Neural crest cell (in vitro differentiated cells): ENCODE data around the gene SPATS2L. TPM values are rescaled to one million over a fixed set of nuclear protein-coding genes. Genes with fewer than 3 reads are reported as not detected.

Experiments used
- DNase-seq: peaks from one replicate; pipeline ENCODE4 v3.0.0; 2021; ENCODE audit warnings: low read depth, mixed read lengths, low spot score
- H3K27ac Mint-ChIP-seq: one replicate; pipeline ENCODE4 v1.8.0; 2021; ENCODE audit warnings: mild to moderate bottlenecking, mixed read lengths; ENCODE audit not compliant: unreplicated experiment
- H3K27me3 Mint-ChIP-seq: 2 replicates; pipeline ENCODE4 v1.8.0; 2021; ENCODE audit warnings: low read depth, mild to moderate bottlenecking, mixed read lengths
- H3K36me3 Mint-ChIP-seq: 2 replicates; pipeline ENCODE4 v1.8.0; 2021; ENCODE audit warnings: low read depth, mild to moderate bottlenecking, mixed read lengths
- H3K4me1 Mint-ChIP-seq: 2 replicates; pipeline ENCODE4 v1.8.0; 2021; ENCODE audit warnings: mixed read lengths
- H3K4me3 Mint-ChIP-seq: one replicate; pipeline ENCODE4 v1.8.0; 2021; ENCODE audit warnings: mild to moderate bottlenecking, mixed read lengths
- H3K9me3 Mint-ChIP-seq: 2 replicates; pipeline ENCODE4 v1.8.0; 2021; ENCODE audit warnings: mixed read lengths
- total RNA-seq: library from RNA; stranded (reverse); gene quantifications from 2 replicates; pipeline ENCODE4 v1.2.1, GENCODE V29; 2021
- TF ChIP-seq, protein P1 (sequence below): fragments of 200-600 bp; sonication (generic); conservative IDR thresholded peaks from 2 replicates; pipeline ENCODE4 v1.5.0; 2021; ENCODE audit warnings: antibody characterized with exemption, mild to moderate bottlenecking

SPATS2L gene
- total RNA-seq, 1 donor from 2014 or later = 24.9 TPM

- Mint-ChIP-seq H3K9me3 (no peaks in the 10 kb centered on the region), H3K4me3 (no peak overlapping the region), H3K27ac (no peak overlapping the region), H3K4me1 (peaks cover 3% of the 10 kb centered on the region), H3K27me3 (no peaks in the 10 kb centered on the region), H3K36me3 (peaks cover 8% of the 10 kb centered on the region)
- DNase-seq = no peak
- TF ChIP-seq, protein P1, sequence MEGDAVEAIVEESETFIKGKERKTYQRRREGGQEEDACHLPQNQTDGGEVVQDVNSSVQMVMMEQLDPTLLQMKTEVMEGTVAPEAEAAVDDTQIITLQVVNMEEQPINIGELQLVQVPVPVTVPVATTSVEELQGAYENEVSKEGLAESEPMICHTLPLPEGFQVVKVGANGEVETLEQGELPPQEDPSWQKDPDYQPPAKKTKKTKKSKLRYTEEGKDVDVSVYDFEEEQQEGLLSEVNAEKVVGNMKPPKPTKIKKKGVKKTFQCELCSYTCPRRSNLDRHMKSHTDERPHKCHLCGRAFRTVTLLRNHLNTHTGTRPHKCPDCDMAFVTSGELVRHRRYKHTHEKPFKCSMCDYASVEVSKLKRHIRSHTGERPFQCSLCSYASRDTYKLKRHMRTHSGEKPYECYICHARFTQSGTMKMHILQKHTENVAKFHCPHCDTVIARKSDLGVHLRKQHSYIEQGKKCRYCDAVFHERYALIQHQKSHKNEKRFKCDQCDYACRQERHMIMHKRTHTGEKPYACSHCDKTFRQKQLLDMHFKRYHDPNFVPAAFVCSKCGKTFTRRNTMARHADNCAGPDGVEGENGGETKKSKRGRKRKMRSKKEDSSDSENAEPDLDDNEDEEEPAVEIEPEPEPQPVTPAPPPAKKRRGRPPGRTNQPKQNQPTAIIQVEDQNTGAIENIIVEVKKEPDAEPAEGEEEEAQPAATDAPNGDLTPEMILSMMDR = no peak
These were observed 148.7 kb downstream of the SPATS2L start for GRCh38 chr2:200454927-200455801.

DNA sequence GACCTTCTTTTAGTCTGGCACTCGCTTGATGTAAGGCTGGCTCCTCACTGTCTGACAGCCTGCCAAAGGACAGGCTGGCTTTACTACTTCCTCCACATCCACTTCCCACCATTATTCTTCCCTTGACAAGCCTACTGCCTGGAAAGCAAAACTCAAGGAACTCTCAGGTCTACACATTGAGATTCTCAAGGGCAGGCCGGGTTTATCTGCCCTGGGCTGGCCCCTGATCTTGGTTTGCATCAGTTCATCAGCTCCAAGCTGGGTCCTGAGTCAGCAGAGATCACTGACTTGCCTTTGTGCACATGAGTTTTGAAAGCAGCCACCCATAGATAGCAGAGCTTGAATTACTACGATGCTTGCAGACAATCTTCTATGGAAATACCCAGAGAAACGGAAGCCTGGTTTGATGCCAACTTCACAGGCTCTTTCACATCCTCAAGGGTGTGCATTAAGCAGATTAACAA, 149.5 kb downstream of the SPATS2L start:
- H3K4me1 Mint-ChIP-seq = peaks cover 3% of the 10 kb centered on the region
- H3K36me3 Mint-ChIP-seq = peaks cover 3% of the 10 kb centered on the region
- no peak overlapping the region for H3K4me3 Mint-ChIP-seq
- TF ChIP-seq, protein P1 = no peak
- no peaks in the 10 kb centered on the region for H3K9me3 Mint-ChIP-seq
- no peaks in the 10 kb centered on the region for H3K27me3 Mint-ChIP-seq
- no peak overlapping the region for H3K27ac Mint-ChIP-seq
- DNase-seq = no peak

DNA sequence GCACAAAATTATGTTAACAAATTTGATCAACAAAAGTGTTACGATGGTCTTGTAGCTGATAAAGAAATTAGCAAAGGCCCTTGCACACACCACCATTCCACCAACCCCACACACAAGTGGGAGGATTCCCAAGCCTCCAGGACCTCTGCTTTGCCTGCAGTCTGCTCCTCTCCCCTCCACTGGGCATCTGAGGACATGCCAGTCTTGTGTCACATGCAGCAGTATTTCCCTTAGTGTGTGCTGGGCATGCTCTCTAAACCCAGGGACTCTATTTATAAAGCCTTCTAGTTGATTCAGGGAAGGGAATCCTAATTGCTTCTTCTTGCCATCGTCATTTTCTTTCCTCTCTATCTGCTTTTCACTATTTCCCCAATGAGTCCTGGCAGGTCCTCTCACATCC, 150.1 kb downstream of the SPATS2L start:
- Mint-ChIP-seq H3K9me3 (no peaks in the 10 kb centered on the region), H3K36me3 (peaks cover 3% of the 10 kb centered on the region), H3K4me1 (peaks cover 3% of the 10 kb centered on the region), H3K27me3 (no peaks in the 10 kb centered on the region), H3K27ac (no peak overlapping the region), H3K4me3 (no peak overlapping the region)
- TF ChIP-seq, protein P1 = no peak
- DNase-seq = no peak

DNA sequence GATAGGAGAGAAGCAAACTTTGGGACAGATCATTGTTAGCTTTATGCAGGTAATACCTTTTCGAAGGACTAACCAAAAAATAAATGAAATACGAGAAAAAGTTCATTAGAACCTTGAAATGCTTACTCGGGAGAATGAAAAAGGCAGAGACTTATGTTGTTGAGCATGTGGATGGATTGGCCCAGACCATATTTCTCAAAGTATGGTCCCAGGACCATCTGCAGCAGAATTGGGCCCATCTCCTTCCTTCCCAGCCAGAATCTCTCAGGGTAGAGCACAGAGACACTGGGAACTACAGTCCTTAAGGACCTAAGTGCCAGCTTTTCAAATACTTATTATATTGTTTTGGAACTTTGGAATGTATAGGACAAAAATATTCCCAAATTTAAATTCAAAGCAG, 152.6 kb downstream of the SPATS2L start:
- no peaks in the 10 kb centered on the region for H3K9me3 Mint-ChIP-seq
- no peak for DNase-seq
- no peaks in the 10 kb centered on the region for H3K4me1 Mint-ChIP-seq
- no peak overlapping the region for H3K4me3 Mint-ChIP-seq
- no peak overlapping the region for H3K27ac Mint-ChIP-seq
- TF ChIP-seq, protein P1 = no peak
- peaks cover 3% of the 10 kb centered on the region for H3K36me3 Mint-ChIP-seq
- no peaks in the 10 kb centered on the region for H3K27me3 Mint-ChIP-seq

GRCh38 chr2:200461846-200462710, 155.6 kb downstream of the SPATS2L start:
- TF ChIP-seq, protein P1 = no peak
- H3K27me3 Mint-ChIP-seq = no peaks in the 10 kb centered on the region
- no peak for DNase-seq
- no peaks in the 10 kb centered on the region for H3K9me3 Mint-ChIP-seq
- no peaks in the 10 kb centered on the region for H3K36me3 Mint-ChIP-seq
- no peak overlapping the region for H3K4me3 Mint-ChIP-seq
- H3K4me1 Mint-ChIP-seq = peaks cover 8% of the 10 kb centered on the region
- H3K27ac Mint-ChIP-seq = no peak overlapping the region
